Measurements from ENCODE around the gene SLC52A3.

The SLC52A3 gene

GRCh38 chr20:717832-718231 lies 50.5 kb downstream of the SLC52A3 start:
- Histone ChIP-seq H4K20me1 (ENCODE audit: insufficient read depth, low read length, poor library complexity, severe bottlenecking) (no peaks in the 10 kb centered on the region), H3K79me2 (ENCODE audit: insufficient read depth, low read length) (no peaks in the 10 kb centered on the region), H3K9me2 (replicated peaks; ENCODE audit: low read depth, low read length) (no peaks in the 10 kb centered on the region), H3K9me3 (ENCODE audit: insufficient read depth, low read depth, low read length) (peaks cover 7% of the 10 kb centered on the region), H3K36me3 (ENCODE audit: insufficient read depth, low read length) (no peaks in the 10 kb centered on the region), H3K4me3 (ENCODE audit: low read length, poor library complexity, severe bottlenecking) (no peak overlapping the region), H3K9ac (ENCODE audit: low read depth, low read length, poor library complexity, severe bottlenecking) (no peak overlapping the region), H3F3A (ENCODE audit: low read depth) (no peaks in the 10 kb centered on the region), H3K27me3 (ENCODE audit: insufficient read depth, low read length, poor library complexity, severe bottlenecking) (no peaks in the 10 kb centered on the region), H3K4me1 (ENCODE audit: insufficient read depth, low read length, poor library complexity, severe bottlenecking) (no peaks in the 10 kb centered on the region), H2AFZ (ENCODE audit: low read length) (no peak overlapping the region), H3K4me2 (ENCODE audit: low read depth, low read length, poor library complexity, severe bottlenecking) (no peak overlapping the region)
- TF ChIP-seq EZH2phosphoT487 (IDR thresholded peaks at IDR 0.05; ENCODE audit: borderline replicate concordance): no peak

GRCh38 chr20:717271-717670 lies 51.0 kb downstream of the SLC52A3 start:
- Histone ChIP-seq H3K4me3 (ENCODE audit: low read length, poor library complexity, severe bottlenecking) (no peak overlapping the region), H3K27me3 (ENCODE audit: insufficient read depth, low read length, poor library complexity, severe bottlenecking) (no peaks in the 10 kb centered on the region), H3K9ac (ENCODE audit: low read depth, low read length, poor library complexity, severe bottlenecking) (no peak overlapping the region), H3K4me1 (ENCODE audit: insufficient read depth, low read length, poor library complexity, severe bottlenecking) (no peaks in the 10 kb centered on the region), H4K20me1 (ENCODE audit: insufficient read depth, low read length, poor library complexity, severe bottlenecking) (no peaks in the 10 kb centered on the region), H3F3A (ENCODE audit: low read depth) (no peaks in the 10 kb centered on the region), H3K4me2 (ENCODE audit: low read depth, low read length, poor library complexity, severe bottlenecking) (no peak overlapping the region), H3K79me2 (ENCODE audit: insufficient read depth, low read length) (no peaks in the 10 kb centered on the region), H3K9me3 (ENCODE audit: insufficient read depth, low read depth, low read length) (peaks cover 7% of the 10 kb centered on the region), H3K36me3 (ENCODE audit: insufficient read depth, low read length) (no peaks in the 10 kb centered on the region), H3K9me2 (replicated peaks; ENCODE audit: low read depth, low read length) (no peaks in the 10 kb centered on the region), H2AFZ (ENCODE audit: low read length) (no peak overlapping the region)
- TF ChIP-seq CTCF (conservative IDR thresholded peaks at IDR 0.05; ENCODE audit: low read length) (no peak), EZH2phosphoT487 (IDR thresholded peaks at IDR 0.05; ENCODE audit: borderline replicate concordance) (no peak)

GRCh38 chr20:714453-714852 lies 53.8 kb downstream of the SLC52A3 start:
- Histone ChIP-seq H3K79me2 (ENCODE audit: insufficient read depth, low read length) (no peaks in the 10 kb centered on the region), H3K9me3 (ENCODE audit: insufficient read depth, low read depth, low read length) (peaks cover 7% of the 10 kb centered on the region), H2AFZ (ENCODE audit: low read length) (no peak overlapping the region), H3K27me3 (ENCODE audit: insufficient read depth, low read length, poor library complexity, severe bottlenecking) (no peaks in the 10 kb centered on the region), H3K4me1 (ENCODE audit: insufficient read depth, low read length, poor library complexity, severe bottlenecking) (no peaks in the 10 kb centered on the region), H3K9me2 (replicated peaks; ENCODE audit: low read depth, low read length) (no peaks in the 10 kb centered on the region), H3F3A (ENCODE audit: low read depth) (no peaks in the 10 kb centered on the region), H3K9ac (ENCODE audit: low read depth, low read length, poor library complexity, severe bottlenecking) (no peak overlapping the region), H3K4me3 (ENCODE audit: low read length, poor library complexity, severe bottlenecking) (no peak overlapping the region), H4K20me1 (ENCODE audit: insufficient read depth, low read length, poor library complexity, severe bottlenecking) (no peaks in the 10 kb centered on the region), H3K36me3 (ENCODE audit: insufficient read depth, low read length) (no peaks in the 10 kb centered on the region), H3K4me2 (ENCODE audit: low read depth, low read length, poor library complexity, severe bottlenecking) (no peak overlapping the region)
- no peak for TF ChIP-seq CTCF (conservative IDR thresholded peaks at IDR 0.05; ENCODE audit: low read length)
- TF ChIP-seq EZH2phosphoT487 (IDR thresholded peaks at IDR 0.05; ENCODE audit: borderline replicate concordance): no peak

- Histone ChIP-seq H3K9me2 (replicated peaks; ENCODE audit: low read depth, low read length) (no peaks in the 10 kb centered on the region), H2AFZ (ENCODE audit: low read length) (no peak overlapping the region), H3K9me3 (ENCODE audit: insufficient read depth, low read depth, low read length) (peaks cover 7% of the 10 kb centered on the region), H3K36me3 (ENCODE audit: insufficient read depth, low read length) (no peaks in the 10 kb centered on the region), H3F3A (ENCODE audit: low read depth) (no peaks in the 10 kb centered on the region), H3K4me1 (ENCODE audit: insufficient read depth, low read length, poor library complexity, severe bottlenecking) (no peaks in the 10 kb centered on the region), H4K20me1 (ENCODE audit: insufficient read depth, low read length, poor library complexity, severe bottlenecking) (no peaks in the 10 kb centered on the region), H3K9ac (ENCODE audit: low read depth, low read length, poor library complexity, severe bottlenecking) (no peak overlapping the region), H3K4me2 (ENCODE audit: low read depth, low read length, poor library complexity, severe bottlenecking) (no peak overlapping the region), H3K79me2 (ENCODE audit: insufficient read depth, low read length) (no peaks in the 10 kb centered on the region), H3K27me3 (ENCODE audit: insufficient read depth, low read length, poor library complexity, severe bottlenecking) (no peaks in the 10 kb centered on the region), H3K4me3 (ENCODE audit: low read length, poor library complexity, severe bottlenecking) (no peak overlapping the region)
- TF ChIP-seq EZH2phosphoT487 (IDR thresholded peaks at IDR 0.05; ENCODE audit: borderline replicate concordance) (no peak), CTCF (conservative IDR thresholded peaks at IDR 0.05; ENCODE audit: low read length) (no peak)
Measured at GRCh38 chr20:711576-711975, 56.7 kb downstream of the SLC52A3 start.
